Lower leg skin (tissue), 4 donors: ENCODE measurements around the gene TRAPPC6A. TPM values are rescaled to one million over a fixed set of nuclear protein-coding genes. Genes with fewer than 3 reads are reported as not detected.

Source experiments
- DNase-seq, 2 donors: peaks; one replicate each; pipeline ENCODE4 v3.0.0-alpha.2; 2019; ENCODE audit warnings: low spot score in 2 of 2
- H3K4me3 ChIP-seq: fragments of 200-600 bp; sonication (generic); 2 replicates; pipeline ENCODE4 v1.5.1; 2017; ENCODE audit warnings: mild to moderate bottlenecking, low read depth; ENCODE audit not compliant: poor library complexity, severe bottlenecking
- POLR2A ChIP-seq, 2 donors: fragments of 450-650 bp; IDR thresholded peaks; one replicate each; pipeline ENCODE4 v1.6.1; 2016 to 2017; ENCODE audit warnings: antibody characterized with exemption in 2 of 2, mild to moderate bottlenecking in 1 of 2, moderate library complexity in 1 of 2
- WGBS, 2 donors: methylation state at CpG; one replicate each; pipeline ENCODE4 v1.1.5; 2018; 5-methylcytosine and 5-hydroxymethylcytosine counted together
- intact Hi-C: fragments of 100-400 bp; cut with DNase I; formaldehyde crosslinking; loops from one replicate; pipeline ENCODE4 v1.15.0; 2023; ENCODE audit warnings: low total_unique reads
- total RNA-seq, 4 donors: library from RNA; depleted of rRNA; stranded (reverse); fragments of >200 nt; gene quantifications; one replicate each; pipeline ENCODE4 v1.1.0, GENCODE V29; 2016
- TF ChIP-seq, protein P1 (sequence below), 3 donors: fragments of 450-650 bp; IDR thresholded peaks; one replicate each; pipeline ENCODE4 v1.5.1; 2016; ENCODE audit warnings: antibody characterized with exemption in 3 of 3, mild to moderate bottlenecking in 3 of 3, moderate library complexity in 2 of 3

TRAPPC6A gene
- total RNA-seq, 4 donors from 2014 or later, result 36.0 to 52.3 (median 47.9) TPM

GRCh38 chr19:45211751-45212381, 33.8 kb upstream of the TRAPPC6A start:
- H3K4me3 ChIP-seq, result no peak overlapping the region
- DNase-seq, result peak in 1 of 2 donors; percentile 89
- intact Hi-C loops, result no loop called here

DNA sequence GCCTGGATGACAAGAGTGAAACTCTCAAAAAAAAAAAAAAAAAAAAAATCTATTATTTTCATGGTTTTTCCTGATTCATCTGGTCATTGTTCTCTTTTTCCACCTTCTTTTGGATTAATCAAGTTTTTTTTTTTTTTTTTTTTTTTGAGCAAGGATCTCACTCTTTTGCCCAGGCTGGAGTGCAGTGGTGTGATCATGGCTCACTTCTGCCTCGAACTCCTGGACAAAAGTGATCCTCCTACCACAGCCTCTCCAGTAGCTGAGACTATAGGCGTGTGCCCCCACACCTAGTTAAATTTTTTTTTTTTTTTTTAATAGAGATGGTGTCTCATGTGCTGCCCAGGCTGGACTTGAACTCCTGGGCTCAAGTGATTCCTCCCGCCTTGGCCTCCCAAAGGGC, 28.3 kb upstream of the TRAPPC6A start:
- no peak overlapping the region for H3K4me3 ChIP-seq
- TF ChIP-seq, protein P1, sequence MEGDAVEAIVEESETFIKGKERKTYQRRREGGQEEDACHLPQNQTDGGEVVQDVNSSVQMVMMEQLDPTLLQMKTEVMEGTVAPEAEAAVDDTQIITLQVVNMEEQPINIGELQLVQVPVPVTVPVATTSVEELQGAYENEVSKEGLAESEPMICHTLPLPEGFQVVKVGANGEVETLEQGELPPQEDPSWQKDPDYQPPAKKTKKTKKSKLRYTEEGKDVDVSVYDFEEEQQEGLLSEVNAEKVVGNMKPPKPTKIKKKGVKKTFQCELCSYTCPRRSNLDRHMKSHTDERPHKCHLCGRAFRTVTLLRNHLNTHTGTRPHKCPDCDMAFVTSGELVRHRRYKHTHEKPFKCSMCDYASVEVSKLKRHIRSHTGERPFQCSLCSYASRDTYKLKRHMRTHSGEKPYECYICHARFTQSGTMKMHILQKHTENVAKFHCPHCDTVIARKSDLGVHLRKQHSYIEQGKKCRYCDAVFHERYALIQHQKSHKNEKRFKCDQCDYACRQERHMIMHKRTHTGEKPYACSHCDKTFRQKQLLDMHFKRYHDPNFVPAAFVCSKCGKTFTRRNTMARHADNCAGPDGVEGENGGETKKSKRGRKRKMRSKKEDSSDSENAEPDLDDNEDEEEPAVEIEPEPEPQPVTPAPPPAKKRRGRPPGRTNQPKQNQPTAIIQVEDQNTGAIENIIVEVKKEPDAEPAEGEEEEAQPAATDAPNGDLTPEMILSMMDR (IDR thresholded peaks at IDR 0.05), result no peak
- no peak for TF ChIP-seq POLR2A (IDR thresholded peaks at IDR 0.05)
- intact Hi-C loops, result no loop called here
- WGBS, 2 donors, result 95% methylated on average over 3 of the region's 3 CpGs
- no peak for DNase-seq

More at GRCh38 chr19:45211751-45212381, 33.8 kb upstream of the TRAPPC6A start:
- 18 to 32% methylated on average over 11 to 17 of the region's 17 CpGs for WGBS, 2 donors
- TF ChIP-seq POLR2A (IDR thresholded peaks at IDR 0.05), result no peak
- TF ChIP-seq, protein P1 (IDR thresholded peaks at IDR 0.05), result no peak

- 85% methylated on average over 12 of the region's 12 CpGs for WGBS, 2 donors
- DNase-seq, result no peak
- intact Hi-C loops, result no loop called here
Observed at GRCh38 chr19:45205810-45206209, 27.8 kb upstream of the TRAPPC6A start.

GRCh38 chr19:45202637-45203036, 24.6 kb upstream of the TRAPPC6A start:
- WGBS, 2 donors, result 40 to 58% methylated on average over 6 of the region's 6 CpGs
- peak in 1 of 2 donors; percentile 38 for DNase-seq
- no peak for TF ChIP-seq POLR2A (IDR thresholded peaks at IDR 0.05)
- H3K4me3 ChIP-seq, result no peak overlapping the region
- intact Hi-C loops, result no loop called here

More at GRCh38 chr19:45205810-45206209, 27.8 kb upstream of the TRAPPC6A start:
- TF ChIP-seq, protein P1 (IDR thresholded peaks at IDR 0.05), result no peak
- H3K4me3 ChIP-seq, result no peak overlapping the region

- no peak overlapping the region for H3K4me3 ChIP-seq
- DNase-seq, result no peak
- WGBS, 2 donors, result 45 to 66% methylated on average over 4 of the region's 4 CpGs
- intact Hi-C loops, result no loop called here
- TF ChIP-seq, protein P1 (IDR thresholded peaks at IDR 0.05), result no peak
- TF ChIP-seq POLR2A (IDR thresholded peaks at IDR 0.05), result no peak
Observed at GRCh38 chr19:45200568-45200967, 22.5 kb upstream of the TRAPPC6A start.

GRCh38 chr19:45195764-45196163, 17.7 kb upstream of the TRAPPC6A start:
- intact Hi-C loops, result loop anchor here (10.0 kb wide), 1 partner anchor 49 kb away; the partner anchor contains the start of gene EXOC3L2
- 53 to 79% methylated on average over 6 of the region's 6 CpGs for WGBS, 2 donors
- TF ChIP-seq POLR2A (IDR thresholded peaks at IDR 0.05), result no peak
- TF ChIP-seq, protein P1 (IDR thresholded peaks at IDR 0.05), result no peak

More at GRCh38 chr19:45195764-45196163, 17.7 kb upstream of the TRAPPC6A start:
- DNase-seq, result no peak
- H3K4me3 ChIP-seq, result no peak overlapping the region
